GM12891 (cell line): ENCODE measurements around the gene C14orf93.

Experiments
- PAX5 ChIP-seq: IDR thresholded peaks from 2 replicates; pipeline ENCODE4 v1.6.1; 2011; ENCODE audit warnings: low read length, moderate library complexity, mild to moderate bottlenecking; ENCODE audit not compliant: insufficient read depth, severe bottlenecking
- POLR2A ChIP-seq: IDR thresholded peaks from 2 replicates; pipeline ENCODE4 v1.6.1; 2011; ENCODE audit warnings: low read depth, low read length, control low read depth
- POLR2AphosphoS5 ChIP-seq: IDR thresholded peaks from 2 replicates; pipeline ENCODE4 v1.6.1; 2011; ENCODE audit warnings: low read depth, low read length, control low read depth
- POU2F2 ChIP-seq: IDR thresholded peaks from 2 replicates; pipeline ENCODE4 v1.6.1; 2011; ENCODE audit warnings: low read depth, mild to moderate bottlenecking, control low read depth, low read length, moderate library complexity
- SPI1 ChIP-seq: IDR thresholded peaks from 2 replicates; pipeline ENCODE4 v1.6.1; 2011; ENCODE audit warnings: low read depth, low read length, control low read depth
- TAF1 ChIP-seq: IDR thresholded peaks from 2 replicates; pipeline ENCODE4 v1.6.1; 2011; ENCODE audit warnings: low read depth, low read length, control low read depth

GRCh38 chr14:23005451-23006187, 4.3 kb downstream of the C14orf93 start:
- no peak for TF ChIP-seq POLR2AphosphoS5
- no peak for TF ChIP-seq POLR2A
- TF ChIP-seq TAF1, result no peak
- TF ChIP-seq POU2F2, result no peak
- TF ChIP-seq PAX5, result no peak
- no peak for TF ChIP-seq SPI1
